Measurements from ENCODE around the gene LEPR.

DNA sequence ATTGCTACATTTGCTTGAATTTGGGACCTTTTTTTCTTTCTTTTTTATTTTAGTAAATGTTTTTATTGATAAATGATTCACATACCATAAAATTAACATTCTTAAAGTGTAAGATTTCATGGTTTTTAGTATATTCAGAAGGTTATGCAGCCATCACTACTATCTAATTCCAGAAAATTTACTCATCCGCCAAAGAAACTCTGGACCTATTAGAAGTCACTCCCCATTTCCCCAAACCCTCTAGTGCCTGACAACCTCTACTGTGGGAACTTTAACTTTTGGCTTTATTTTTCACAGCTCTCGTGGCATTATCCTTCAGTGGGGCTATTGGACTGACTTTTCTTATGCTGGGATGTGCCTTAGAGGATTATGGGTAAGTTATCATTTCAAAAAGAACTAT, 4.5 kb downstream of the LEPR start:
- TF ChIP-seq, protein P1, sequence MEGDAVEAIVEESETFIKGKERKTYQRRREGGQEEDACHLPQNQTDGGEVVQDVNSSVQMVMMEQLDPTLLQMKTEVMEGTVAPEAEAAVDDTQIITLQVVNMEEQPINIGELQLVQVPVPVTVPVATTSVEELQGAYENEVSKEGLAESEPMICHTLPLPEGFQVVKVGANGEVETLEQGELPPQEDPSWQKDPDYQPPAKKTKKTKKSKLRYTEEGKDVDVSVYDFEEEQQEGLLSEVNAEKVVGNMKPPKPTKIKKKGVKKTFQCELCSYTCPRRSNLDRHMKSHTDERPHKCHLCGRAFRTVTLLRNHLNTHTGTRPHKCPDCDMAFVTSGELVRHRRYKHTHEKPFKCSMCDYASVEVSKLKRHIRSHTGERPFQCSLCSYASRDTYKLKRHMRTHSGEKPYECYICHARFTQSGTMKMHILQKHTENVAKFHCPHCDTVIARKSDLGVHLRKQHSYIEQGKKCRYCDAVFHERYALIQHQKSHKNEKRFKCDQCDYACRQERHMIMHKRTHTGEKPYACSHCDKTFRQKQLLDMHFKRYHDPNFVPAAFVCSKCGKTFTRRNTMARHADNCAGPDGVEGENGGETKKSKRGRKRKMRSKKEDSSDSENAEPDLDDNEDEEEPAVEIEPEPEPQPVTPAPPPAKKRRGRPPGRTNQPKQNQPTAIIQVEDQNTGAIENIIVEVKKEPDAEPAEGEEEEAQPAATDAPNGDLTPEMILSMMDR (IDR thresholded peaks at IDR 0.05) = no peak
- TF ChIP-seq POLR2A (IDR thresholded peaks at IDR 0.05) = no peak

Measured in adrenal gland (tissue), 5 donors.